GM19328 (cell line): Measurements from ENCODE around the gene HSD17B4.
"Not testable (repeated sequence)": the region's sequence is repeated elsewhere in the genome, so short reads cannot be mapped to it uniquely, and the experiment has no call there.

ENCODE experiments used
- ATAC-seq: cut with Tn5 transposase; IDR thresholded peaks from one replicate; pipeline ENCODE4 v1.9.1; 2021; ENCODE audit warnings: mild to moderate bottlenecking, moderate library complexity; ENCODE audit not compliant: unreplicated experiment

The HSD17B4 gene, protein sequence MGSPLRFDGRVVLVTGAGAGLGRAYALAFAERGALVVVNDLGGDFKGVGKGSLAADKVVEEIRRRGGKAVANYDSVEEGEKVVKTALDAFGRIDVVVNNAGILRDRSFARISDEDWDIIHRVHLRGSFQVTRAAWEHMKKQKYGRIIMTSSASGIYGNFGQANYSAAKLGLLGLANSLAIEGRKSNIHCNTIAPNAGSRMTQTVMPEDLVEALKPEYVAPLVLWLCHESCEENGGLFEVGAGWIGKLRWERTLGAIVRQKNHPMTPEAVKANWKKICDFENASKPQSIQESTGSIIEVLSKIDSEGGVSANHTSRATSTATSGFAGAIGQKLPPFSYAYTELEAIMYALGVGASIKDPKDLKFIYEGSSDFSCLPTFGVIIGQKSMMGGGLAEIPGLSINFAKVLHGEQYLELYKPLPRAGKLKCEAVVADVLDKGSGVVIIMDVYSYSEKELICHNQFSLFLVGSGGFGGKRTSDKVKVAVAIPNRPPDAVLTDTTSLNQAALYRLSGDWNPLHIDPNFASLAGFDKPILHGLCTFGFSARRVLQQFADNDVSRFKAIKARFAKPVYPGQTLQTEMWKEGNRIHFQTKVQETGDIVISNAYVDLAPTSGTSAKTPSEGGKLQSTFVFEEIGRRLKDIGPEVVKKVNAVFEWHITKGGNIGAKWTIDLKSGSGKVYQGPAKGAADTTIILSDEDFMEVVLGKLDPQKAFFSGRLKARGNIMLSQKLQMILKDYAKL

DNA sequence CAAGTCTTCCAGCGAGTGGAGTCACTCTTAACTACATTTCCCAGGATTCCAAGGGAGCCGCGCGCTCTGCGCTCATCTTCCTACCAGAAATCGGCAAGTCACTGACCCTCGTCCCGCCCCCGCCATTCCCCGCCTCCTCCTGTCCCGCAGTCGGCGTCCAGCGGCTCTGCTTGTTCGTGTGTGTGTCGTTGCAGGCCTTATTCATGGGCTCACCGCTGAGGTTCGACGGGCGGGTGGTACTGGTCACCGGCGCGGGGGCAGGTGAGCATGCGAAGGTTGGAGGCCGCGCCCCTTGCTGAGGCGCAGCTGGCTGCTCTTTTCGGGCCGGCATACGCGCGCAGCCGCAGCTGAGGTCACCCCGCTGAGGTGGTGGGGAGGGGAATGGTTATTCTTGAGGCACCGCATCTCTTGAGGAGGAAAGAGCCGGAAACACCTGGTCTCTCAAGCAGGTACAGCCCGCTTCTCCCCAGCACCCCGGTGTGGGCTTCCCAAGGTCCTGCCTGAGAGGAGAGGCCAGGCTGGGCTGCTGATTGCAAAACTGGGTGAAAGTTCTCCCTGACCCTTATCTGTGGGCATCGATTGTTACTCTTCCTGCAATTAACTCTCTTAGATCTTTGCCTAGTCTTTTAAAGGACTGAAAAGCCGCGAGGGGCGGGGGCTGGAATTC lies at the start of gene HSD17B4:
TSS of gene HSD17B4 (plus strand) at position 125 of the 667 bp plus-strand sequence. CDS start at position 204, 79 bp downstream.
- ATAC-seq, result peak; percentile 96

DNA sequence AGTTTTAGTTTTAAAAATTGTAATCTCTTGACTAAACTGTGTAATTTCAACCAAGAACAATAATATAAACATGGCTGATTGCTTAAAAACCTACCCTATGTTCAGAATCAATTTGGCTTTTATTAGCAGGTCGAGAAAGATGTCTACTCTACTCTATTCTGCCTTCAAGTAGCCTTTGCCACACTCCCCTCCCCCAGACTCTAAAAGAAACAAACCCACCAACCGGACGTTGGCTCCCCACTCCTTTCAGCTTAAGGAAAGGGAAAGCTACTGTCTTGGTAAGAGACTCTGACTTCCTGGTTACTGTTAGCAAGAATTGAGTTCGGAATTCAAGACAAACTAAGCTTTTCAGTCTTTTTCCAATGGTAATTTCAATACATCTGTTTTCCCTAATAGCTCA lies 49.7 kb upstream of the HSD17B4 start:
- ATAC-seq, result no peak

DNA sequence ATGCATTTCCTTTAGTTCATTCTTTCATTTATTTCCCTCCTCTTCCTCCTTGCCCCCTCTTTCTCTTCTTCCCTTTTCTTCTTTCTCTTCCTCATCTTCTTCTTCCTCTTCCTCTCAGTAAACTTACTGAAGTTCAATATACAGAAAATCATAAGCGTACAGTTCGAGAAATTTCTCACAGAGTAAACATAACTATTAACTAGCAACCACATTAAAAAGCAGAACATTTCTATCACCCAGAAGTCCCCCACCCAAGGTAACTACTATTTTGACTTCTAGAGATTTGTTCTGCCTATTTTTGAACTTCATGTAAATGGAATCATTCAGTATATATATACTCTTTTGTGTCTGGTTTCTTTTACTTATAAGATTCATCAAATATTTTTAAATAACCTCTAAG lies 48.3 kb upstream of the HSD17B4 start:
- no peak for ATAC-seq

DNA sequence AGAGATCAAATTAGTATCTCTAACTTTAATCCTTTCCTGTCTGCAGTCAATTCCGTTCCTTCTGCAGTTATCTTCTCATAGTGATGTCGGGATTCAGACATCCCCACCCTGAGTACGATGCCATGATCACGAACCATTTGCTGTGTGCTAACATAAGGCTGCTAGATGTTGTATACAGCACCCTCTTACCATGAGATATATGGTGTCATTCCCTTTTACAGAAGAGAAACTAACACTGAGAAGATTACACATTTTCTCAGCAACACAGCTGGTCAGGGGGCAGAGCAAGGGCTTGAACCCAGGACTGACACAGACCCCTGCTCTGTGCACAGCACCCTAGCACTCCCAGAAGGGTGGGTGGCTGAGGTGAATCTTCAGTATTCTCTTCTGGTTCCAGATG lies 46.9 kb upstream of the HSD17B4 start:
- no peak for ATAC-seq

DNA sequence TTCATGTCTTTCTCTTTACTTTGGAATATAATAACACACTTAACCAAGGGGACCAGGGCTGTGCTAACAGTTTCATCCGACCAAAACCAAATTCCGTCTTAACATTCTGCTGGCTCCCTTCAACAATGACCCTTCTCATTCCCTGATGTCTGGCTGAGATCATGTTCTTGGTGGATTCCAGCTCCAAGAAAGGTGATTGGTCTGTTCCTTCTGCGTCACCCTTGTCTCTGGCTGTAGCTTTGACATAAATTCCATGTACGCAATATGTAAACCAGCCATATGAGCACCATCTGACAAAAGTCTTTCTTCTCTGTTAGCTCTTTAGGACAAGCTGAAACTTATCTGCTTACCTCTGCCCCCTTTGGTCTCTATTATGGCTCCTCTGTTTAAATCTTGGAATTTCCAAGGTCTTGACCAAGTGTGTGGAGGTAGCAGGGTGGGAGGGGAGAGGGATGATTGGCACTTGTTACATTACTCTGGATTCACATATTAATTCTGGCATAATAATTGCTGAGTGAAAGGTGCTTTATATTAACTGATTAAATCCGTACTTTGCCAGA lies 45.7 kb upstream of the HSD17B4 start:
- ATAC-seq, result no peak

DNA sequence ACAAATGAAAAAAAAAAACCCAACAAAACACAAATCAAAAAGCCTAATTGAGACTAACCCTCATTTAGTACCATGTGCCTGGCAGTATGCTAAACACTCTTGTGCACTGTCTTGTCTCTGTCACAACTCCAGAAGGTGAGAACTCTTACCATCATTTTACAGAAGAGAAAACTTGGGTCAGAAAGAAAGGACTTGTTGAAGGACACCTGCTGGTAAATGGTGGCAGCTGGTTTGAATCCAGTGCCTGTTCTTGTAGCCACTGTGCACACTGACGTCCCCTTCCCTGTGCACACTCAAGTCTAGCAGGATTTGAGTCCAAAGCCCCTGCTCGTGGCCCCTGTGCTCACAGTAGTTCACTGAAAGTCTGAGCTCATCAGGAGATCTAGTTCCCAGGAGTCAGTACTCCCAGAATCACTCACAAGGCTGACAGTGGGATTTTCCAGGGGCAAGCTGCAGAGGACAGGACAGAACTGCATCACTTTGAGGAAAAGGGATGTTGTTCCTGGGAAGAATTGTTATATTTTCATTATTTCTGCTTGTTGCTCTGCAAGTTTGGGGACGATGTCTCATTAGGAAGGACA lies 43.0 kb upstream of the HSD17B4 start:
- ATAC-seq, result peak; percentile 33

DNA sequence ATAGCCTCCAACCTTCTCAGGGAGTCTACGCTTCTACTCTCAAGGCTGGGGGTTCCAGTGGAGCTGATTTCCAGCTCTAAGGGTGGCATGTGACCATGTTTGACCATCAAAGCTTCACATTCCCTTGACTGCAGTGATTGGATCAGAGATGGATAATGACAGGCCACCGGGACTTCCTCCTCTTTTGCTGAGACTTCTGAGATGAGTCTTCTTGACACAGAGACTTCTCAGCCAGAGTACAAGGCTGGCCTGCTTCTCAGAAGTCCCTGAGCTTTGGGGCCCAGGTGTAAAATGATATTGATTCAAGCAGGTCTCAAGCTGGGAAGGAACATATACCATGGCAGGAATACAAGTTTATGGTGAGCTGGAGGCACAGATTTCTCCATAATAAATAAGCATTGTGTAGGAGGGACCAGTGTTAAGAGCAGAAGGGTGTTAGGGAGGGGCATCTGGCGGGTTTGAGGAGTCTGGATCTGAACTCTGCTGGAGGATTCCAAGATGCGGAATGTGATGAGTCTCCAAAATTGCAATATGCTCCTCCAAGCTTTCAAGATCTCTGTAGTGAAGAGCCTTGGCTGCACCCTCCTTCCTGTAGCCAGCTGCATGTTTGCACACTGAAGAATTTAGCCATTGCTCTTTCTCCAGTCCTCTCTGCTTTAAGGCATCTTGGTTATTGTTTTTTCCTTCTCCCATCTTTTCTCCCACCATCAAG lies 41.7 kb upstream of the HSD17B4 start:
- no peak for ATAC-seq

DNA sequence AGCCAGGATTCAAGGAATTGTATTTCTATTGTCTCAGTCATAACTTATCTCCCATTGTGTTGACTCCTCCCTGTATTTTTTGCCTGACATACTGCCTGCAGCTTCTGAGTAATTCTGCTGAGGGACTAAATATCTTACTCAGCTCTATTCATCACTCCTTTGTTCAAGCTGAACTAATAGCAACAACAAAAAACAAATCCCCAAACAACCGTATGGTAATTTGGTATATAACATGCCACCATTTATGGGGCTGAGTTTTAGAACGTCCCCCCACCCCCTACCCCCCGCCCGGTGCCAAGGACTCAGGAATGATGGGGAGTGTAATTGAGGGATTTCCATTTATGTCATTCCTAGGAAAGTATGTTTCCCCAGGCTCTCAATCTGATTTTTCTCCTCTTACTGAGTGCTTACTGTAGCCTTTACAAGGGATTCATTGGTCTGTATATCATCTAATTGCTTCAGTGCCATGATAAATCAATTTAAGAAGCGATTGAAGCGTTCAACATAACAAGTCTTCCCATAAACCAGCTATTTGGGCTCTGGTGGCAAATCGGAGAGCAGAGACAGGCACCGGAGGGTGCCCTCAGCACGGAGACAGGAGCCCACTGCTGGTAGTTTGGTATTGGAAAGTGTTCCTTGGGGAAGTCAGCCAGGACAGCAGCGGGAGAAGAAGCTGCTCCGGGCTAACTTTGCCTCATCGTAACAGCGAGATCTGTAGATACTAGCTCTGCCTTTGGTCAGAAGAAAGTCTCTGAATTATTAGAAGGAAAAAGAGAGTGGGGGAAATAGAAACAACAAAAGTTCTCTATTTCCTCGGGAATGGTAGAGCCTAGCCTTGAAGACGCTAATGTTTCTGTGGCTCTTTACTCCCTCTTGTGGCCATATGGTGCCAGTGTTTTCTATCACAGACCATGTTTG lies 40.7 kb upstream of the HSD17B4 start:
- peak; percentile 65 for ATAC-seq

DNA sequence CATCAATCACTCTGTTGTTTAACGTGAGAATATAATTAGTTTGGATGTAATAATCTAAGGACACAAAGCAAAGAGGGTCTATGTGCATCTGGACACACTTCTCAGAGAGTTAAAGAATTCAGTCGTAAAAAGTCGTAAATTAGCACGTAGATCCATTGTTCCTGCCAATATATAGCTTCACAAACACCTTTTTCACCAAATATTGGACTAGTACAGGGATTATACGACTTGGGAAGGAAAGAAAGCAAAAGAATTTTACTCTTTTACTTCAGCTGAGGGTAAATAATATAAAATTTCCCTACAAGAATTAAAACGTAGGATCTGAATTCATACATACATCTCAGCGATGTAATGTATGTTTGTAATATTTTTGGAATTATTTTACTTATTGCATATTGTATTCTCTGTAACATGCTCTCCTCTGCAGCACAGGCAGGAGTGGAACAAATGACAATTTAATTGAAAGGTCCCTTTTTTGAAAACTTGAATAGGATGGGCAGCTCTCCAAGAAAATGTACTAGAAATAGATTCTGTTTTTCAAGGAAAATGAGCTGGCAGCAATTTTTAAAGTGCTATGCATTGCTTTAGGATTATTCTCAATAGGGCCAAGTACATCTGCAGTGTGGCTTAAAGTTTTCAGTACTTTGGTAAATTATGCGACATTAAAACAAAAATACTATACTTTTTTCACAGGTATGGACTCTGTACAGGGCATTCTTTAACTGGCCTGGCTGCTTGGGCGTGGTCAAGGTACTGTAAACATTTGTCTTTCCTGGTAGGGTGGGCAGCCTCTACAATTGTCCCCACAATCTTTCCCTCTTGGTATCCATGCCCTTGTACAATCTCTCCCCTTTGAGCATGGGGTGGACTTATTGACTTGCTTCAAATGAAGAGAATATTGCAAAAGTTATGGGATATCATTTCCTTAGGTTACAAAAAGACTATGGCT lies 39.7 kb upstream of the HSD17B4 start:
- no peak for ATAC-seq

DNA sequence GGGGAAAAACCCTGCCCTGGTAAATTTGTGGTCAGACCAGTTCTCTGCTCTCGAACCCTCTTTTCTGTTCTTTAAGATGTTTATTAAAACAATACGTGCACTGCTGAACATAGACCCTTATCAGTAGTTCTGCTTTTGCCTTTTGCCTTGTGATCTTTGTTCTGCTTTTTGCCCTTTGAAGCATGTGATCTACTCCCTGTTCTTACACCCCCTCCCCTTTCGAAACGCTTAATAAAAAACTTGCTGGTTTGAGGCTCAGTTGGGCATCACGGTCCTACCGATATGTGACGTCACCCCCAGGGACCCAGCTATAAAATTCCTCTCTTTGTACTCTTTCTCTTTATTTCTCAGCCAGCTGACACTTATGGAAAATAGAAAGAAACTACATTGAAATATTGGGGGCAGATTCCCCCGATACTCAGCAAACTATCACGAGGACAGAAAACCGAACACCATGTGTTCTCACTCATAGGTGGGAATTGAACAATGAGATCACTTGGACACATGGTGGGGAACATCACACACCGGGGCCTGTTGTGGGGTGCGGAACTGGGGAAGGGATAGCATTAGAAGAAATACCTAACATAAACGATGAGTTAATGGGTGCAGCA lies 38.1 kb upstream of the HSD17B4 start:
- not testable (repeated sequence) for ATAC-seq

DNA sequence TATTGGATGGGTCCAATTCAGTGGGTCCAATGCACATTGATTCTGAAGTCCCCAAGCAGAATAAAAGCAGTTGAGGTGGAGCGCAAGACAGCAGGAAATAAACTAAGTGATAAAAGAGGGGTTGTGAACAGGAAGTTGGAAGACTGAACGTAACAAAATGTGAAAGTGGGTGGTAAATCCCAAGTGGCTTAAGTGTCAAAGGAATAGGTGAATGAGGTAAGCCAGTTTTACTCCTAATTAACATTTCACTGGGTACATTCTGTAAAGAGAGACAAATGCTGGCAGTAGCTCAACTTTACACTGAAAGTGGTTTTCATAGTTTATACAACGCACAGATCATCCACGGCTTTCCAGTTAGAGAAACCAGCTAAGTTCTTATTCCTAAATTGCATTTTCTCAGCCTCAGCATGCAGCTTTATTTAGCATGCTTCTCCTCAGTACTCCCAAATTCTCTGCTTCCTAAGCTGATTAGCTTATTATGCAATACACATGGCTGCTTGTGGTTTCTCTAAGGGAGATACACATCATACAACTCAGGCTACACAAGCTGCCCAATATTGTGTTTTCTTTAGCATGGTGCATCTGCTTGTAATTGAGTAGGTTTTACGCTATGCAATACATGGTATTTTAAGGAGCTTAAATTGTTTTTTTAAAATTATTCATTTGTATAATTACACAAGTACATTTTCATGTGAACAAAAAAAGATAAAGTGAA lies 34.2 kb upstream of the HSD17B4 start:
- no peak for ATAC-seq

DNA sequence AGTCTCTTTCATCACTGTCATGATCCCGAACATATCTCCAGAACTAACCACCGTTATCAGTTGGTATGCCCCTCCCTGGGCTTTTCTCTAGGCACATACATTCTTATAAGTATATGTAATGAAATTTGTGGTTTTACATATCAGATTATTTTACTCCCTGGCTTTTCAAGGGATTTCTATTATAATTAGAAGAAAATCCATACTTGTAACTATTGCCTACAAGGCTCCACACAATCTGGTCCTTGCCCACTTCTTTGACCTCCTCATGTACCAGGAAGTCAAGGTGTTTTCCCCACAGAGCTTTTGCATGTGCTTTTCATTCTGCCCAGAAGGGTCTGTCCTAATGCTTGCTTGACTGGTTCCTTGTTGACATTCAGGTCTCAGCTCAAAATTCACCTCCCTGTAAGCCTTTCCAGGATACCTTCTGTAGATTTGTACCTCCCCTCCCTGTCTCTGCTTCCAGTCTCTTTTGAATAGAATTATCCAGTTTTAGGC lies 33.6 kb upstream of the HSD17B4 start:
- no peak for ATAC-seq

DNA sequence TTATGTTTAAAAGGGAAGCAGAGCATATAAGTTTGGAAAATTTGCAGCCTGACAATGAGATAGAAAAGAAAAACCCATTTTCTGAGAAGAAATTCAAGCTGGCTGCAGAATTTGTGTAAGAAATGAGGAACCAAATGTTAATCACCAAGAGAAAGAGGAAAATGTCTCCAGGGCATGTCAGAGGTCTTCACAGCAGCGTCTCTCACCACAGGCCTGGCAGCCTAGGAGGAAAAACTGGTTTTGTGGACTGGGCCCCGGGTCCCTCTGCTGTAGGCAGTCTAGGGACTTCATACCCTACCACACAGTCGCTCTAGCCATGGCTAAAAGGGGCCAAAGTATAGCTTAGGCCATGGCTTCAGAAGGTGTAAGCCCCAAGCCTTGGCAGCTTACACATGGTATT lies 32.1 kb upstream of the HSD17B4 start:
- ATAC-seq, result no peak

DNA sequence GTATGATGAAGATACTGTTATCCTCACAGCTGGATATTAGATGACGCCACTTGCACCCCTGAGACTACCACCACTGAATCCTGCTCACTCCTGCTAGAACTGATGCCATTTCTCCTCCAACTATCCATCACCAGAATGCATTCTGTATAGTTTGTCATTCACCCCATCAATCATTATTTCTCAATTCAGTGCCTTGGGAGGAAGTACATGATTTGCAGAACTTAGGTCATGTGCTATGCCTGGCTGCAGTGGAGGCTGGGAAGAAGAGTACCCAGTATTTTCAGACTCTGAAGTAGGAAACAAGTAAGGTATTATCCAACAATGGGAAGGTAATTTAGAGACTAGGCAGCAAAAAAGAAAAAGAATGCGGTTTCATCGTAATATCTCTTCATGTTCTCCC lies 26.2 kb upstream of the HSD17B4 start:
- ATAC-seq, result no peak

DNA sequence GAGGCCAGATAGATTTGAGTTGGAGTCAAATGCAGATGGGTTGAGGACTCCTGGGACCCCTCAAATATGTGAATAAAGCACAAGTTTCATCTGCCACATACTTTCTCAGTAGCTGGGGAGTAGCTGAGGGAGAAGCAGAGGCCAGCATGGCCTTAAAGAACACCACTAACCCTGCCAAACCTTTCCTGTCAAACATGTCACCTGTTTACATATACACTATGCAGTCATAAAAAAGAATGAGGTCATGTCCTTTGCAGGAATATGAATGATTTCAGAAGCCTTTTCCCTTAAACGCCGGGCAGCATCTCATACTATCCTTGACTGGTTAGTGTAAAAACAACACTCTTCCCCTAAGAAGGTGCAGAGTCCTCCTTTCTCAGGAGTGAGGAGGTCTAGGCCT lies 25.2 kb upstream of the HSD17B4 start:
- no peak for ATAC-seq

DNA sequence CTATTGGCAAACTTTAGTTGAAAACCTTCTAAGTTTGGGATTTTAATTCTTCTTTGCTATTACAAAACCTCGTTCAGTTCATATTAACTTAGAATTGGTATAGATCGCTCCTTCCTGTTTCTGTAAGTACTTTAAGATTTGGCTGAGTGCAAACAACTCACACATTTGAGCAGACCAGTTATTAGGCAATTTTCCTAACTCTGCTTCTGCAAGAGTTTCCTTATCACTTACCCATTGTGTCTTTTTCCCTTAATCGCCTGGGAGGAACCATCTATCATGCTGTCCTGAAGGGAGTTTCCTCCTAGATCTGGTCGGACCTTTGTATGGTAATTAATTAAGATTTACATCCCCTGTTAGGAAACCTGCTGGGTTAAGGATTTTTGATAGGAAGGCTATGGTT lies 24.7 kb upstream of the HSD17B4 start:
- ATAC-seq, result not testable (repeated sequence)

DNA sequence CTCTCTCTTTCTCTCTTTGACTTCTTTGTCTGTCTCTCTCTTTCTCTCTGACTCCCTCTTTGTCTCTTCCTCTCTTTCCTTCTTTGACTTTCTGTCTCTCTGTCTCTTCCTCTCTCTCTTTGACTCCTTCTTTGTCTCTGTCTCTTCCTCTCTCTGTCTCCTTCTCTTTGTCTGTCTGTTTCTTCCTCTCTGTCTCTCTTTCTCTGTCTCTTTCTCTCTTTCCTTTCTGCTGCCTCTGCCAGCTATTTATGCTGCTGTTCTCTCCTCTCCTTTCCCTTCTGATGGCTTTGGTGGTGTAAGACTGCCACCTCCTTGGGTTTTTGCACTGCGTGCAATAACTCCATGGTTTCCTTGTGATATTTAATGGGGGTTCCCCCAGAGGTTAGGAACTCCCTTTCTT lies 24.1 kb upstream of the HSD17B4 start:
- not testable (repeated sequence) for ATAC-seq
